GM21825 (cell line): ENCODE results near the gene HOXC5.
"Not testable (repeated sequence)": the region's sequence is repeated elsewhere in the genome, so short reads cannot be mapped to it uniquely, and the experiment has no call there.

Experiments used
- ATAC-seq: cut with Tn5 transposase; IDR thresholded peaks from one replicate; pipeline ENCODE4 v1.9.1; 2021; ENCODE audit warnings: mild to moderate bottlenecking, moderate library complexity; ENCODE audit not compliant: unreplicated experiment

HOXC5 gene

GRCh38 chr12:54032086-54032619, 697 bp upstream of the HOXC5 start:
- ATAC-seq, result no peak

- ATAC-seq, result no peak
Observed at GRCh38 chr12:54033106-54033979, 493 bp downstream of the HOXC5 start.

GRCh38 chr12:54033980-54034784, 1.3 kb downstream of the HOXC5 start:
- no peak for ATAC-seq

- no peak for ATAC-seq
Observed at GRCh38 chr12:54034785-54035310, 2.0 kb downstream of the HOXC5 start.

DNA sequence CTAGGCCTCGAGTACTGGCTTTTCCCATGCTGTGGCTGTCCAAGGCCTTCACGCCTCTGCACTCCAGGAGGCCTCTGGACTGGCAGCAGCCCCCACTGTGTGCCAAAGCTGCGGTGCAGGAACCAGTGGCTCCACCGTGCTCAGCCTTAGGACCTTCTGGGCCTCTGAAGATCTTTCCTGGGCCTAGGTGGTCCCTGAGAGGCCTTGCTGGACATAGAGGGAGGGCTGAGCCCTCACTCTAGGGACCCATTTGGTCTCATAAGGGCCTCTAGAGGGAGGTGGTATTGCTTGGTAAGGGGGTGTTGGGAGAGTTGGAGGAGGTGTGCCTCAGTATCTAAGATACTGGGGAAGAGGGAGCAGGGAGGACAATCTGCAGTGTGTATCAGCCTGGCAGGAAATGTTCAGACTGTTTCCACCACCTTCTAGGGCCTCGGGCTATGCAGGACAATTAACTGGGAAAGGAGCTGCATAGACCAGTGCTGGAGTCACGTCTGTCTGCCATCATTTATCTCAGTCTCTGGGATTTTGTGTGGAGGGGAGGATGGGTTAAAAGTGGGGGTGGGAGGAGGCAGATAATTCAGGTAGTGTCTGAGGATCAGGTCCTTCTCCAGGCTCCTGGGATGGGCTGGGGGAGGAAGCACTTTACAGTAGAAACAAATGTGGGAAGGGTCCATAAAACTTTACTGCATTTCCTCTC, 2.9 kb downstream of the HOXC5 start:
- ATAC-seq, result no peak

- ATAC-seq, result peak; percentile 45
Observed at GRCh38 chr12:54036620-54037359, 3.9 kb downstream of the HOXC5 start.

- ATAC-seq, result no peak
Observed at GRCh38 chr12:54037360-54038283, 4.8 kb downstream of the HOXC5 start.

DNA sequence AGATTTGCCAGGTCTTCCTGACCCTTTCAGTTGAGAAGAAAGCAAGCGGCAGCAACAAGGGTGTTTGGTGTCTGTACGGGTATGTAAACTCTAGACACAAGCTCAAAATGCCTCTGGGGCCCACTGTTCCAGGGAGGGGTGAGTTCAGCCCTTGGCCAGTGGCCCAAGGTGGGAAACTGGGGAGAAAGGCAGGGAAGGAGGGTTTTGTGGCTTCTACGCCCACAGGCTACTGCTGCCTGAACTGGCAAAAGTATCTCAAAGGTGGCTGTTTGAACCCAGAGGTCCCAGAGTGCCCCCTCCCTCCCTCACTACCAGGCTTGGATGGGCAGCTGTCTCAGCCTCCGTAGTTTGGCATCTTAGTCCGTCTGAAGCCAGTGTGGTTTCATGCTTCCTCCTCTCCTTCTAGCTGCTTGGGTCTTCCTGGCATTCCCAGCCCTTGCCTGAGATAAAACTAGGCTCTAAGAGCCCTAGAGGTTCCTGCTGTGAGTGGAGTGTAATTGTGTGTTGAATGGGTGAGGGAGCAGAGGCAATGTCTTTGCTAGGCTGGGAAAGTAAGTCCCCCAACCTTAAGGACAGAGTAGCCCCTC, 5.5 kb downstream of the HOXC5 start:
- no peak for ATAC-seq

GRCh38 chr12:54038871-54039414, 6.1 kb downstream of the HOXC5 start:
- no peak for ATAC-seq

- no peak for ATAC-seq
Observed at GRCh38 chr12:54039417-54040147, 6.7 kb downstream of the HOXC5 start.

DNA sequence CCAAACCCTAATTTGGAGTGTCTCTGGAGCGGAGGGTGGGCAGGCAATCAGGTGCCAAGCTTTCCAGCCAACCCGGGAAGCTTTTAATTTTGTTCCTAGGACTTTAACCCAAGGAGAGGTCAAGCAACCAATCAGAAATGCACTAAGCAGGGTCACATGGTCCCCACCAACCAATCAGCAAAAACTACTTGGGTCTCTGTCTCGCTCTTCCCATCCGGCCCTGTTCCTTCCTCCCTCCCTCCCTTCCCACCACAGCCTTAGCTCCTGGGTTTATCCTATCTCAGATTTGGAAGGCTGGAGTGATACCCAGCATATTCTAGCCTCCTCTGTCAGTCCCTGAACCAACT, 7.3 kb downstream of the HOXC5 start:
- no peak for ATAC-seq

- ATAC-seq, result no peak
Observed at GRCh38 chr12:54040648-54041047, 7.8 kb downstream of the HOXC5 start.

DNA sequence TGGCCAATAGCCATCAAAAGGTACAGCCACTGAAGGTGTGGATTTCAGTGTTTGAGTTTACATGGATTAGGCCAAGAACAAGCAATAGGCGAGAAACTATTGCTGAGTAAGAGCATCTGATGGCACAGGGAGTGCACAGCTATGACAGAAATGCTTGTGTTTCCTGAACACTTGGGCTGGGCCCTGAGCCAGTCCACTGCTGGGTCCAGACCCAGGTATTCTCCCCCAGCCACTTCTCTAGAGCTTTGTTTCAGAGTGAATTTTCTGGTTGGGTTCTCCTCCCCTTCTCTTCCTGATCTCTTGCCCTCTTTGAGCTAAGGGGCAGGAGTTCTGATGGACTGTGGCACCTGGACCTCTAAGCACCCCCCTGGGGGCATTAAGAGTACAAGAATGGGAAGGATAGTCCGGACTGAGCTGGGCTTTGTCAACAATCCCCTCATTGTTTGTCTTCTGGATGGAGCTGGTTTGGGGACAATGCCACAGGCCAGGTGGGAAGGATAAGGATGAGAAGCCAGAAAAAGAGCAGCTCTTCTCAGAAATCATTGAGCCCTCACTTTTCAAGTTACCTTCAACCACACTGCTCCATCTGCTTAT, 8.3 kb downstream of the HOXC5 start:
- no peak for ATAC-seq

GRCh38 chr12:54042033-54042432, 9.2 kb downstream of the HOXC5 start:
- not testable (repeated sequence) for ATAC-seq

GRCh38 chr12:54042970-54043853, 10.4 kb downstream of the HOXC5 start:
- ATAC-seq, result no peak

DNA sequence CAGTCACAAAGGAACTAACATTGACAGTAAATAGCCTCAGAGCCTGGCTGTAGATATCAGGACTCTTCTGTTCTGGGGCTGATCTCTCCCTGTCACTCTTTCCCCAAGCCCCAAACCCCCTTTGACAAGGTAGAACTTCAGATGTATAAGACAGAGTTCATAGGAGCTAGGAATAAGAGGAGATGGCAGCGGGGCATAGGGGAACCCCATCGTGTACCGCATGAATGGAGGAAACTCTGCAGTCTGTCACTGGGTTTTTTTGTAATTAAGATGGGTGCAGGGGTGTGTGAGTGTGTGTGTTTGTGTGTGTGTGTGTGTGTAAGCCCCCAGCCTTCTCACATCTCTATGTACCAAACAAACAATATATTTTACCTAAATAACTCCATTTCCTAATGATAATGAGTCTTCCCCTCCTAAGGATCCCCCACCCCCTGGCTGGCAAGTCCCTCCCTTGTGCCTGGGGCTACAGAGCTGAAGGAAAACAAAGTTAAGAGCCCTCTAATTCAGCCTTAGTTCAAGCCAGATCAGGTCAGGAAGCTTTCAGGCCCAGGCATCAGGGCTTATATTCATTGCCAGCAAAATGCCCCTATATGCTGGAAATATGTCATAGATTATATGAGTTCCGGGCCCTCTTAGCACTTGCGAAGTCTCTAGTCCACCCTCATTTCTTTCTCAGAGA, 11.7 kb downstream of the HOXC5 start:
- ATAC-seq, result no peak
